Kidney (tissue), 14 donors: ENCODE measurements around the gene WWC2. TPM values are rescaled to one million over a fixed set of nuclear protein-coding genes. Genes with fewer than 3 reads are reported as not detected.

Experiments used
- DNase-seq, 5 donors: peaks; one replicate each; pipeline ENCODE4 v3.0.0-alpha.2; 2013 to 2020
- FAIRE-seq: peaks from 2 replicates; lab custom pipeline; 2012; peaks lifted over from hg19 to GRCh38; lab: Jason Lieb, UNC
- H3K27ac ChIP-seq, 2 donors: one replicate each; pipeline ENCODE4 v1.7.0; 2013; ENCODE audit warnings: low read depth in 2 of 2, low read length in 2 of 2, inconsistent platforms in 1 of 2
- H3K27me3 ChIP-seq: one replicate; pipeline ENCODE4 v1.7.1; 2013; ENCODE audit warnings: low read length, inconsistent platforms; ENCODE audit not compliant: control insufficient read depth, insufficient read depth
- H3K36me3 ChIP-seq, 3 donors: one replicate each; pipeline versions ENCODE4 v1.7.0 to v1.7.1; 2013; ENCODE audit warnings: low read length in 3 of 3, control low read depth in 1 of 3, inconsistent platforms in 1 of 3; ENCODE audit not compliant: insufficient read depth in 3 of 3, control insufficient read depth in 2 of 3
- H3K4me1 ChIP-seq, 3 donors: one replicate each; pipeline versions ENCODE4 v1.7.0 to v1.7.1; 2013; ENCODE audit warnings: low read length in 3 of 3, inconsistent platforms in 1 of 3, low read depth in 1 of 3; ENCODE audit not compliant: control insufficient read depth in 2 of 3, insufficient read depth in 2 of 3
- H3K4me3 ChIP-seq, 3 donors: one replicate each; pipeline versions ENCODE4 v1.7.0 to v1.8.1; 2013; ENCODE audit warnings: low read length in 3 of 3, control low read depth in 1 of 3, inconsistent platforms in 1 of 3
- H3K9ac ChIP-seq, 3 donors: one replicate each; pipeline versions ENCODE4 v1.7.0 to v1.7.1; 2013; ENCODE audit warnings: low read length in 3 of 3, control low read depth in 1 of 3, inconsistent platforms in 1 of 3
- H3K9me3 ChIP-seq, 3 donors: one replicate each; pipeline versions ENCODE4 v1.7.0 to v1.7.1; 2013; ENCODE audit warnings: low read length in 3 of 3, control low read depth in 1 of 3, inconsistent platforms in 1 of 3; ENCODE audit not compliant: control insufficient read depth in 2 of 3, insufficient read depth in 1 of 3
- CTCF ChIP-seq: IDR thresholded peaks from 3 replicates; pipeline ENCODE4 v1.5.1; 2012; ENCODE audit warnings: mild to moderate bottlenecking, moderate library complexity, borderline replicate concordance; ENCODE audit not compliant: insufficient read depth; ENCODE audit errors: extremely low read depth
- intact Hi-C: fragments of 100-400 bp; cut with DNase I; formaldehyde crosslinking; loops from one replicate; pipeline ENCODE4 v1.11.1; 2022
- polyA plus RNA-seq: library from polyadenylated mRNA; stranded (reverse); fragments of 350-450 nt; fragmentation: Illumina TruSeq; extraction: RNeasy Lipid Tissue Mini Kit (QIAGEN cat#74804); gene quantifications from one replicate; pipeline ENCODE4 v1.2.3, GENCODE V29; 2014; ENCODE audit warnings: low read depth, low replicate concordance; ENCODE audit not compliant: insufficient read depth
- total RNA-seq: library from RNA; stranded (reverse); fragmentation: NEBNext Ultra II Directional; extraction: Animal tissue kit (Norgen Biotek cat#: 25700); gene quantifications from one replicate; pipeline ENCODE4 v1.2.1, GENCODE V29; 2021
- donor health status: control.
- donor health status: control.
- donor health status: control.
- donor health status: control.
- donor health status: control.
- donor health status: DM: yes; HTN: yes; CAD: no.
- donor health status: Normal renal cell carcinoma (clear cell type).

WWC2 gene
- total and polyA plus RNA-seq, 2 donors from 2014 or later, result 10.1 to 59.6 TPM

- Histone ChIP-seq H3K4me3 (no peak overlapping the region), H3K9me3 (no peaks in the 10 kb centered on the region), H3K27ac (no peak overlapping the region), H3K9ac (no peak overlapping the region), H3K4me1 (peaks cover 0 to 17% (median 3%) of the 10 kb centered on the region in 3 donors), H3K36me3 (peaks cover 1 to 19% (median 11%) of the 10 kb centered on the region in 3 donors), H3K27me3 (no peaks in the 10 kb centered on the region)
- DNase-seq (no peak), FAIRE-seq (no peak)
- no peak for TF ChIP-seq CTCF
- intact Hi-C loops, result no loop called here
Observed at GRCh38 chr4:183291070-183291469, 192.0 kb downstream of the WWC2 start.

- no peak for TF ChIP-seq CTCF
- no peaks in the 10 kb centered on the region for H3K4me1 ChIP-seq
- H3K36me3 ChIP-seq, result peaks cover 0 to 6% (median 5%) of the 10 kb centered on the region in 3 donors
- FAIRE-seq (no peak), DNase-seq (no peak)
- H3K9ac ChIP-seq, result no peak overlapping the region
- intact Hi-C loops, result no loop called here
- H3K27me3 ChIP-seq, result no peaks in the 10 kb centered on the region
- no peak overlapping the region for H3K27ac ChIP-seq
- no peaks in the 10 kb centered on the region for H3K9me3 ChIP-seq
- no peak overlapping the region for H3K4me3 ChIP-seq
Observed at GRCh38 chr4:183295711-183296110, 196.7 kb downstream of the WWC2 start.

GRCh38 chr4:183297675-183298074, 198.6 kb downstream of the WWC2 start:
- Histone ChIP-seq H3K36me3 (peaks cover 0 to 6% (median 5%) of the 10 kb centered on the region in 3 donors), H3K9me3 (no peaks in the 10 kb centered on the region), H3K27me3 (no peaks in the 10 kb centered on the region), H3K4me1 (no peaks in the 10 kb centered on the region), H3K27ac (no peak overlapping the region), H3K9ac (no peak overlapping the region), H3K4me3 (no peak overlapping the region)
- intact Hi-C loops, result no loop called here
- no peak for TF ChIP-seq CTCF
- FAIRE-seq (no peak), DNase-seq (no peak)

- H3K36me3 ChIP-seq, result peaks cover 0 to 6% (median 5%) of the 10 kb centered on the region in 3 donors
- H3K9me3 ChIP-seq, result no peaks in the 10 kb centered on the region
- H3K4me1 ChIP-seq, result no peaks in the 10 kb centered on the region
- intact Hi-C loops, result no loop called here
- DNase-seq (no peak), FAIRE-seq (no peak)
- H3K4me3 ChIP-seq, result no peak overlapping the region
- no peak overlapping the region for H3K9ac ChIP-seq
- no peak overlapping the region for H3K27ac ChIP-seq
- no peaks in the 10 kb centered on the region for H3K27me3 ChIP-seq
- TF ChIP-seq CTCF, result no peak
Observed at GRCh38 chr4:183299464-183299863, 200.4 kb downstream of the WWC2 start.
